HG03196 (cell line): ENCODE data around the gene TGFBR3L.

Experiments used
- ATAC-seq: cut with Tn5 transposase; IDR thresholded peaks from one replicate; pipeline ENCODE4 v1.9.1; 2021; ENCODE audit not compliant: unreplicated experiment

TGFBR3L gene

GRCh38 chr19:7914598-7915045 is at the start of gene TGFBR3L:
TGFBR3L (plus strand) TSS chr19:7914830.
- ATAC-seq = no peak

- ATAC-seq = no peak
These were observed 49.2 kb upstream of the TGFBR3L start for GRCh38 chr19:7865262-7865911.

DNA sequence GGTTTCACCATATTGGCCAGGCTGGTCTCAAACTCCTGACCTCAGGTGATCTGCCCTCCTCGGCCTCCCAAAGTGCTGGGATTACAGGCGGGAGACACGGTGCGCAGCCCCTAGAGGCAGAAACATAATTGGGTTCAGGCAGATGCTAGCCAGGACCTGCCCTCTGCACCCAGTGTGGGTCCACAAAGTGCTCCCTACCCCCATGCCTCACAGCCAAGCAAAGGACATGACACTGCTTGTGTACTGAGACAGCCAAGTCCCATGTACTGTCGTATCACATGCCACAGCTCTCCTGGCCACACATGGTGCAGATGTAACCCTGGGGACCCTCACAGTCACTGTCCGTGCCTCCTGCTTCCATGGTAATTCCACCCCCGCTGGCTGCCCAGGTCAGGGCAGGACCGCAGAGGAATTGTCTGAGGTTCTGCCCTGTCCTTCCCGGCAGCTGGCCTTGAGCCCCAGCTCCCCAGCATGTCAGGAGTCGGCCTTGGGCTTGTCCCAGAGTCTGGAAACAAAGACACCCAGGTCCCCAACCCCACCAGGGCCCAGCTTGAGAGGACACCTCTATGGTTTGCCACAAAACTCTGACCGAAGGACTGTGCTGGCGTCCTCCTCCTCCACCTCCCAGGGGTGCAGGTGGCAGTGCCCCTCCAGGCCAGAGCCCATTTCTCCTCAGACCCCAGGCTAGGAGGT is 48.1 kb upstream of the TGFBR3L start:
- ATAC-seq = no peak

GRCh38 chr19:7867092-7867844 is 47.4 kb upstream of the TGFBR3L start:
- ATAC-seq = no peak

DNA sequence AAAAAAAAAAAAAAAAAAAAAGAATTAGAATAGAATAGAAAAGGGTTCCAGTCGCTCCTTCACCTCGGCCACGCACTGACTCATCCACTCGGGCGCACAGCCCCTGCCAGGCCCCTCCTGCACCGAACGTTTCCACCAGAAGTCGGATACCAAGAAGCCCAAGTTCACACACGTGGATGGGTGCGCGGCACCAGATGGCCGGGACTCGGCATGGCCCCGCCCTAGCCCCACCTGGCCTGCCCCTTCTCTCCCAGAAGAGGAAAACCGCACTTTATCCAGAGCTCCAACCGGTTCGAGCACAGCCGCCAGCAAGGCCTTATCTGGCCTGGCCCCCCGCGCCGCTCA is 46.3 kb upstream of the TGFBR3L start:
- ATAC-seq = no peak

DNA sequence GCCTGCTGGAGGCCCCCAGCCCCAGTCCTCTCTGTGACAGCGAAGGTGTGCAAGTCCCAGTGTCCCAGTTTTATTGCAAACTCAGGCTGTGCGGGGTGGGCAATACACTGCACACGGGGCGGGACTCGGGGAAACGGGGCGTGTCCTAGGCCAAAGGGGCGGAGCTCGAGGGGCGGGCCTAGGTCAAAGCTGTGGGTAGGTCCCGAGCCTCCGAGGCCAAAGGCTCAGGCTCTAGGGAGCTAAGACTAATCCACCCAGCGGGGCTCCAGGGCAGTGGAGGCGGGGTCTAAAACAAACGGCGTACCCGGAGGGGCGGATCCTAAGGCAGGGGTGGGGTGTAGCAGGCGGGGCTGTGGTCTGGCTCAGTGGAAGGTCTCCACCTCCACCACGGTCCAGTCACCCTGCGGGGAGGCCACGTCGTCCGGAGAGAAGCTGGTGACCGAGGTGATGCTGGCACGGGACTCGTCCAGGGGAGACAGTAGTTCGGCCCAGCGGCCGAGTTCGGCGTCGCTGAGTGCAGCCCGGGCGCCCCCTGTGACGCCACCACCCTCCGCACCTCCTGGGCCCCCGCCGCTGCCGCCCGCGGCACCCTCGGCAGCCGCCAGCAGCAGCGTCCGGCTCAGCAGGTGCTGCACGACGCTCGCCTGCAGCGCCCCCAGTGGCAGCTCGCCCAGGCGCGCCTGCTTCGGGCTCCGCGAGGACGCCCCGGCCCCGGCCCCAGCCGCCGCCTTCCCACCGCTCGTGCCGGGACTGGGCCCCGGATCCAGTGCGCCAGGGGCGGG is 45.8 kb upstream of the TGFBR3L start:
- peak; percentile 46 for ATAC-seq

GRCh38 chr19:7869453-7869909 is 45.1 kb upstream of the TGFBR3L start:
- no peak for ATAC-seq

DNA sequence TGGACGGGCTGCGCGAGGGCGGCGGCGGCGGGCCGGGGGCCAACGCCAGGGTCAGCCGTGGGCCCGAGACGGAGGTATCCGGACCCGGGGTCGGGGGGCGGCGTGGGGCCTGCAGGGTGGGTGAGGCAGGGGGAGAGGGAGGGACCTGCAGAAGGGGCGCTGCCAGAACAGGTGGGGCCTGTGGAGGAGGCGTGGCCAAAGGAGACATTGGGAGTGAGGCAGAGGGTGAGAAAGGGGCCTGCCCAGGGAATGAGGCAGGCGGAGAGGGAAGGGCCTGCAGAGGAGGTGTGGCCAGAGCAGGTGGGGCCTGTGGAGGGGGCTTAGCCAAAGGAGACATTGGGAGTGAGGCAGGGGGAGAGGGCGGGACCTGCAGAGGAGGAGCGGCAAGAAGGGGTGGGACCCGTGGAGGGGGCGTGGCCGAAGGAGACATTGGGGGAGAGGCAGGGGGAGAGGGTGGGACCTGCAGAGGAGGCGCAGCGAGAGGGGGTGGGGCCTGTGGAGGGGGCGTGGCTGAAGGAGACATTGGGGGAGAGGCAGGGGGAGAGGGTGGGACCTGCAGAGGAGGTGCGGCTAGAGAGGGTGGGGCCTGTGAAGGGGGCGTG is 44.6 kb upstream of the TGFBR3L start:
- no peak for ATAC-seq

DNA sequence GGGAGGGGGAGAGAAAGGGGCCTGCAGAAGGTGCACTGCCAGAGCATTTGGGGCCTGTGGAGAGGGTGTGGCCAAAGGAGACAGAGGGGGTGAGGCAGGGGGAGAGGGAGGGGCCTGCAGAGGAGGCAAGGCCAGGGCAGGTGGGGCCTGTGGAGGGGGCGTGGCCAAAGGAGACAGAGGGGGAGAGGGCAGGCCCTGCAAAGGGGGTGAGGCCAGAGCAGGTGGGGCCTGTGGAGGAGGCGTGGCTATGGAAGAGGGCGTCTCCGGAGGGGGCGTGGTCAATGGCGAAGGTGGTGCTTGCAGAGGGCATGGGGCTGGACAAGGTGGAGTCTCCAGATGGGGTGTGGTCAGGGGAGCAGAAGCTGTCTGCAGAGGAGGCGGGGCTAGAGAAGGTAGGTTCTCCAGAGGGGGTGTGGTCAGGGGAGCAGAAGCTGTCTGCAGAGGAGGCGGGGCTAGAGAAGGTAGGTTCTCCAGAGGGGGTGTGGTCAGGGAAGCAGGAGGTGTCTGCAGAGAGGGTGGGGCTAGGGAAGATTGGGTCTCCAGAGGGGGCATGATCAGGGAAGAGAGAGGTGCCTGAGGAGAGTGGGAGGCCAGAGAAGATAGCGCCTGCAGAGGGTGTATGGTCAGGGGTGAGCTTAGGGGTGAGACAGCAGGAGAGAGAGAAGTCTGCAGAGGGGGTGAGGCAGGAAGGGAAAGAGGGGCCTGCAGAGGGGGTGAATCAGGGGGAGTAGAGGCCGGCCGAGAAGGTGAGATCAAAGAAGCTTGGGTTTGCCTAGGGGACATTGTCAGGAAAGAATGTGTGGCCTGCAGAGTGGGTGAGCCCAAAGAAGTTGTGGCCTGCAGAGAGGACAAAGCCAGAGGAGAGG is 43.8 kb upstream of the TGFBR3L start:
- ATAC-seq = no peak

GRCh38 chr19:7871437-7872305 is 43.0 kb upstream of the TGFBR3L start:
- no peak for ATAC-seq

GRCh38 chr19:7872306-7873204 is 42.1 kb upstream of the TGFBR3L start:
- ATAC-seq = no peak

GRCh38 chr19:7873304-7874075 is 41.1 kb upstream of the TGFBR3L start:
- ATAC-seq = no peak

DNA sequence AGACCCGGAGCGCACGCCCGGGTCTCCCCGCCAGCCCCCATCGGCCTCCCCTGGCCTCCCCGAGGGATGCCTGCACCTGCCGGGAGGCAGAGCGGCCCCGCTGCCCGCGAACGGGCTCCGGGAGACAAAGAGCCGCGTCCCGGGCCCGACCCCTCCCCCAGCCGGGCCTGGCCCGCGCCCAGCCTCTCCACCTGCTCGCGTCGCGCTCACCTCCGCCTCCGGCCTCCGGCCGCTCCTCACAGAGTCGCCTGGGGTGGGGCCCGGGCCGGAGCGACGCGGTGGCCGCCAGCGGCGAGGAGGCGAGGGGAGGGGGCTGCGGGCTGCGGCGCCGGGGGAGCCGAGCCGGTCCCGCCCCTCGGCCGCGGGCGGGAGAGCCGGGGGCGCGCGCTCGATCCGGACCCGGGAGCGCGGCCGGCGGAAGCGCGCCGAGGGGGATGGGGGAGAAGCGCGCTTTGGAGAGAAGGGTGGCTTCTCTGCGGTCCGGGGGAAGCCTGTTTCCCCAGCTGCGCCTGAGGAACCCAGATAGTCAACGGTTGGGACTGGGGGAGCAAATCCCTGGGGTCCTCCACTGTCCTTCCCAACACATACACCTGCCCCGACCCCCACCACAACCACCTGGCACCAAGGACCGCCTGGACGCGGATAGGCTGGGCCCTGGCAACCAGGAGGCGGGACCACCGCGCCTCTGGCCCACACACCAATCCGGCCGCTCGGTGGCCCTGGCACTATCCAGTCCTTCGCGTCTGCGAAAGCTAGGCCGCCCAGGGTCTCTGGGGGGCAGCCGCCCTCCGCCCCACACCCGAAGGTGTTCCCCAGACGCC is 40.3 kb upstream of the TGFBR3L start, which contains the start of gene PRR36:
TSS of gene PRR36 (minus strand) at position 315 of the 821 bp plus-strand sequence. CDS start 701 bp downstream, outside the sequence.
- ATAC-seq = no peak

- no peak for ATAC-seq
These were observed 39.7 kb upstream of the TGFBR3L start for GRCh38 chr19:7874897-7875273.

DNA sequence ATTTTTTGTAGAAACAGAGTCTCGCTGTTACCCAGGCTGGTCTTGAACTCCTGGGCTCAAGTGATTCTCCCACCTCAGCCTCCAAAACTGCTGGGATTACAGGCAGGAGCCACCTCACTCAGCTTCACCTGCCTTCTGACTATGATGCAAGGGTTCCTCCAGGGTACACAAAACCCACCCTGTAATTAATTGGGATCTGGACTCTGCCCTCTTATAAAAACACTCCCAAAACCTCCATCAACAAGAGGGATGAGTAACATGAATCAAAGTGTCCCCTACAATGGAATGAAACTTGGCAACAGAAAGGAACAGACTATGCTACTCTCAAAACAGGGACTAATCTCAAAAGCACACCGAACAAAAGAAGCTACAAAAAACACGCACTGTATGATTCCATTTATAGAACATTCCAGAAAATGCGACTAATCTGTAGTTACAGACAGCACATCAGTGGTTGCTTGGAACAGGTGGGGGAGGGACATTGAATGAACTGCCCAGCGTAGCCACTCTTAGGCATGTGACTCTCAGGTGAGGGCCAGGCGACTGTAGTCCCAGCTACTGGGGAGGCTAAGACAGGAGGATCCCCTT is 37.3 kb upstream of the TGFBR3L start:
- no peak for ATAC-seq
